ENCODE data around the gene GPX5.
"Not testable (repeated sequence)": the region's sequence is repeated elsewhere in the genome, so short reads cannot be mapped to it uniquely, and the experiment has no call there.

GPX5 gene

GRCh38 chr6:28543651-28544610, 18.2 kb downstream of the GPX5 start:
- H3K4me3 ChIP-seq (ENCODE audit: low read depth, low read length): no peak overlapping the region
- no peak for TF ChIP-seq CTCF (IDR thresholded peaks at IDR 0.05; ENCODE audit: control insufficient read depth, extremely low read depth, insufficient read depth)
- no peak for DNase-seq (ENCODE audit: low read depth)

DNA sequence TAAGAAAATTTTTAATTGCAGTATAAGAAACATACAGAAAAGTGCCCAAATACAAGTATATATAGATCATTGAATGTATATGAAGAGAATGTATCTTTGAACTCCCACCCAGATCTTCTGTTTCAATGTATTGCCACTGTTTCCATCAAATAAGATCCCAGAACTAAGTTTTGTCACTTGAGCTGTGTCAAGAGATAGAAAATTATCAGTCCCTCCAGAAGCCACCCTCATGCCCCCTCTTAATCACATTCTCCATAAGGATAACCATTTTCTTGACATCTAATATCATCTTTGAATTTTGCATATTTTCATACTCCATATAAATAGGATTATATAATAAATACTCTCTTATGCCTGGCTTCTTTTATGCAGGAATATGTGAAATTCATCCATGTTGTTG, 20.3 kb downstream of the GPX5 start:
- no peak overlapping the region for H3K4me3 ChIP-seq (ENCODE audit: low read depth, low read length)
- DNase-seq (ENCODE audit: low read depth): no peak
- no peak for TF ChIP-seq CTCF (IDR thresholded peaks at IDR 0.05; ENCODE audit: control insufficient read depth, extremely low read depth, insufficient read depth)

DNA sequence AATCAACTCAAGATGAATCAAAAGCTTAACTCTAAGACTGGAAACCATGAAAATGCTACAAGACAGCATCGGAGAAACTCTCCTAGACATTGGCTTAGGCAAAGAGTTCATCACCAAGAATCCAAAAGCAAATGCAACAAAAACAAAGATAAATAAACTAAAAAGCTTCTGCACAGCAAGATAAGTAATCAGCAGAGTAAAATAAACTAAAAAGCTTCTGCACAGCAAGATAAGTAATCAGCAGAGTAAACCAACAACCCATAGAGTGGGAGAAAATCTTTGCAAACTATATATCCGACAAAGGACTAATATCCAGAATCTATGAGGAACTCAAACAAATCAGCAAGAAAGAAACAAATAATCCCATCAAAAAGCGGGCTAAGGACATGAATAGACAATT, 21.3 kb downstream of the GPX5 start:
- not testable (repeated sequence) for DNase-seq (ENCODE audit: low read depth); H3K4me3 ChIP-seq (ENCODE audit: low read depth, low read length)

DNA sequence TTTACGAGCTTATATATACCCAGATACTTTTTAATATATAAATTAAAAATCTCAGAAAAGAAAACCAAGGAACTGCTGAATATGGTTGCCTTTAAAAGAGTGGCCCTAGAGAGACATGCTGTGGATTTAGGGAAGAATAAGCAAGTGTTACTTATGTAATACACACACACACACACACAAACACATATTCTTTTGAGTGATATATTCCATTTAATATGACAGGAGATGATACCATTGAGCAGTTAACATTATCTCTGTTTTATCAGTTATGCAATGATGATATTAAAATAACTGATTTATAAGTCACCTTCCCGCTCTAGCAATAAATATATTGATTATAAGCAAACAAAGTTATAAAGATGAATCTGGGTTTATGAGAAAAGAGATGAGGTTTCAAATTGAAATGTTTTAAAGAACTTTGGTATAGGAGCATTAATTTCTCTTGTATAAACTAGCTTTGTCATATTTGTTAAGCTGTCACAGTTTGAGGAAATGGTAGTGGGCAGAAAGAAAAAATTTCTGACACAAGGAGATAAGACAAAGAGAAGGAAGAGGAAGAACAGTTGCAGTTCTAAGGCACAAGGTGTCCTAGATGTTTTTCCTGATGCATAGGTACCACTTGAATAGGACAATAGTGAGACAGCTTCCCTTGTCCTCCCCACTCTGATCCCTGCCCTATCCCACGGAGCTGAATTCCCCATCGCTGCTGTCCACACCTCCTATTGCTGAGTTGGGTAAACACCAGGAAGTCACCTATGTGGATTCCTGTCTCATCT, 26.4 kb downstream of the GPX5 start:
- no peak for TF ChIP-seq CTCF (IDR thresholded peaks at IDR 0.05; ENCODE audit: control insufficient read depth, extremely low read depth, insufficient read depth)
- H3K4me3 ChIP-seq (ENCODE audit: low read depth, low read length): no peak overlapping the region
- DNase-seq (ENCODE audit: low read depth): no peak

GRCh38 chr6:28553384-28553985, 27.8 kb downstream of the GPX5 start:
- DNase-seq (ENCODE audit: low read depth): no peak
- TF ChIP-seq CTCF (IDR thresholded peaks at IDR 0.05; ENCODE audit: control insufficient read depth, extremely low read depth, insufficient read depth): no peak
- no peak overlapping the region for H3K4me3 ChIP-seq (ENCODE audit: low read depth, low read length)

- no peak for DNase-seq (ENCODE audit: low read depth)
- no peak overlapping the region for H3K4me3 ChIP-seq (ENCODE audit: low read depth, low read length)
- no peak for TF ChIP-seq CTCF (IDR thresholded peaks at IDR 0.05; ENCODE audit: control insufficient read depth, extremely low read depth, insufficient read depth)
Observed at GRCh38 chr6:28553986-28554881, 28.6 kb downstream of the GPX5 start.
